Endothelial cell of umbilical vein (primary cell): ENCODE data around the gene APOF. TPM values are rescaled to one million over a fixed set of nuclear protein-coding genes. Genes with fewer than 3 reads are reported as not detected.

Experiments used
- BruUV-seq: library from RNA; stranded (reverse); fragments of 400-500 nt; replicated peaks from 2 replicates; lab custom pipeline; 2021; lab: Mats Ljungman, UMichigan
- CTCF ChIA-PET: fragments of 300-600, 350-600 bp; sonication (Branson Sonifier 250); formaldehyde crosslinking; loops from one replicate; lab custom pipeline; 2021; ENCODE audit warnings: antibody characterized with exemption, inconsistent platforms; lab: Charles Lee
- POLR2A ChIA-PET: fragments of 300-600, 350-600 bp; sonication (Branson Sonifier 250); formaldehyde crosslinking; loops from one replicate; lab custom pipeline; 2021; ENCODE audit warnings: antibody characterized with exemption, inconsistent platforms; lab: Charles Lee
- DNase-seq: peaks from one replicate; pipeline ENCODE4 v3.0.0-alpha.2; 2011; ENCODE audit warnings: low read depth, low spot score
- FAIRE-seq: peaks from 2 replicates; lab custom pipeline; 2011; peaks lifted over from hg19 to GRCh38; lab: Jason Lieb, UNC
- H2AFZ ChIP-seq: 2 replicates; pipeline ENCODE4 v1.6.0; 2012; ENCODE audit warnings: low read depth, low read length, control low read depth, inconsistent platforms
- H3K27ac ChIP-seq: 2 replicates; pipeline ENCODE4 v1.5.1; 2011; ENCODE audit warnings: low read depth, mild to moderate bottlenecking, control low read depth, low read length, moderate library complexity; ENCODE audit not compliant: insufficient read depth
- H3K27me3 ChIP-seq, 2 experiments: 2 replicates each; pipeline versions ENCODE4 v1.6.0 to v1.6.1; 2011; ENCODE audit warnings: low read length in 2 of 2, mixed read lengths in 1 of 2; ENCODE audit not compliant: control insufficient read depth in 2 of 2, insufficient read depth in 2 of 2
- H3K36me3 ChIP-seq, 2 experiments: 2 replicates in 1 of 2; 3 replicates in 1 of 2; pipeline ENCODE4 v1.5.1; 2011; ENCODE audit warnings: low read length in 2 of 2, mild to moderate bottlenecking in 1 of 2, moderate library complexity in 1 of 2; ENCODE audit not compliant: control insufficient read depth in 2 of 2, insufficient read depth in 2 of 2; ENCODE audit errors: extremely low read depth in 1 of 2
- H3K4me1 ChIP-seq: 3 replicates; pipeline ENCODE4 v1.5.1; 2011; ENCODE audit warnings: mild to moderate bottlenecking, low read length; ENCODE audit not compliant: control insufficient read depth, insufficient read depth; ENCODE audit errors: extremely low read depth
- H3K4me2 ChIP-seq: 2 replicates; pipeline ENCODE4 v1.6.1; 2011; ENCODE audit warnings: low read length, control low read depth, mixed read lengths; ENCODE audit not compliant: insufficient read depth
- H3K4me3 ChIP-seq, 3 experiments: fragments of 200-600 bp in 1 of 3; sonication (generic), shearing (Covaris generic) in 1 of 3; replicated peaks in 1 of 3; 2 replicates each; pipeline ENCODE4 v1.5.1; 2011 to 2016; ENCODE audit warnings: control low read depth in 3 of 3, low read length in 3 of 3, mild to moderate bottlenecking in 2 of 3, inconsistent platforms in 1 of 3, low read depth in 1 of 3, moderate library complexity in 1 of 3; ENCODE audit not compliant: insufficient read depth in 1 of 3
- H3K79me2 ChIP-seq: 2 replicates; pipeline ENCODE4 v1.6.0; 2012; ENCODE audit warnings: low read length, inconsistent platforms; ENCODE audit not compliant: control insufficient read depth, insufficient read depth
- H3K9ac ChIP-seq: replicated peaks from 2 replicates; pipeline ENCODE3; 2011; ENCODE audit warnings: low read length, control low read depth; ENCODE audit not compliant: insufficient read depth; ENCODE audit errors: extremely low read depth
- H3K9me1 ChIP-seq: replicated peaks from 3 replicates; pipeline ENCODE4 v1.6.0; 2011; ENCODE audit warnings: mild to moderate bottlenecking, low read length; ENCODE audit not compliant: control insufficient read depth, insufficient read depth; ENCODE audit errors: extremely low read depth
- H3K9me3 ChIP-seq: replicated peaks from 2 replicates; pipeline ENCODE4 v1.5.1; 2012; ENCODE audit warnings: low read length, inconsistent platforms; ENCODE audit not compliant: control insufficient read depth, insufficient read depth
- H4K20me1 ChIP-seq: replicated peaks from 2 replicates; pipeline ENCODE3; 2011; ENCODE audit warnings: mild to moderate bottlenecking, low read length; ENCODE audit not compliant: control insufficient read depth, insufficient read depth; ENCODE audit errors: extremely low read depth
- EZH2 ChIP-seq: IDR thresholded peaks from 2 replicates; pipeline ENCODE4 v1.6.1; 2012; ENCODE audit warnings: borderline replicate concordance, low read depth, mild to moderate bottlenecking, moderate library complexity, low read length, inconsistent platforms; ENCODE audit not compliant: severe bottlenecking
- GATA2 ChIP-seq: IDR thresholded peaks from 2 replicates; pipeline ENCODE4 v1.7.0; 2011; ENCODE audit warnings: low read depth, mild to moderate bottlenecking, moderate library complexity, mixed read lengths, low read length; ENCODE audit not compliant: insufficient read length, insufficient read depth
- JUN ChIP-seq: IDR thresholded peaks from 2 replicates; pipeline ENCODE4 v1.6.1; 2011; ENCODE audit warnings: borderline replicate concordance, low read depth; ENCODE audit not compliant: insufficient read length, insufficient read depth
- MAX ChIP-seq: IDR thresholded peaks from 2 replicates; pipeline ENCODE4 v1.6.1; 2011; ENCODE audit not compliant: insufficient read depth, insufficient read length
- MYC ChIP-seq: IDR thresholded peaks from one replicate; pipeline ENCODE4 v1.6.1; 2011; ENCODE audit warnings: mild to moderate bottlenecking, low read depth, low read length
- POLR2AphosphoS5 ChIP-seq: IDR thresholded peaks from 2 replicates; pipeline ENCODE4 v1.6.1; 2012; ENCODE audit warnings: low read depth, mild to moderate bottlenecking, control low read depth, low read length, moderate library complexity; ENCODE audit not compliant: insufficient read depth
- dilution Hi-C: fragments of 300-500 bp; cut with MboI; formaldehyde crosslinking; loops from one replicate; pipeline ENCODE4 v1.15.0; 2019; ENCODE audit warnings: low sequenced_read_pairs; ENCODE audit not compliant: extremely low pct_ligation_motif_present
- intact Hi-C: fragments of 100-400 bp; cut with micrococcal nuclease; formaldehyde crosslinking; loops from one replicate; pipeline ENCODE4 v1.10.0; 2022
- polyA plus RNA-seq, 4 experiments: library from polyadenylated mRNA; depleted of rRNA in 3 of 4; stranded (reverse) in 3 of 4; unstranded in 1 of 4; fragments of >200 nt; gene quantifications; 2 replicates each; pipeline versions ENCODE4 v1.2.1 to v1.2.3, GENCODE V29; 2011 to 2012; ENCODE audit warnings: missing spikeins in 1 of 4
- total RNA-seq: library from RNA; stranded (reverse); gene quantifications from 2 replicates; pipeline ENCODE4 v1.2.3, GENCODE V29; 2021
- TF ChIP-seq, protein P1 (sequence below), 2 donors: IDR thresholded peaks; 1 replicate in 1 of 2; 2 replicates in 1 of 2; pipeline ENCODE4 v1.5.1; 2011; ENCODE audit warnings: low read length in 2 of 2, mild to moderate bottlenecking in 2 of 2, moderate library complexity in 2 of 2, control low read depth in 1 of 2, inconsistent platforms in 1 of 2, low read depth in 1 of 2; ENCODE audit not compliant: insufficient read depth in 1 of 2; ENCODE audit errors: extremely low read depth in 1 of 2

The APOF gene
- total and polyA plus RNA-seq, 2 donors (not counting 3 experiments of a cell fraction or from before 2014, with no cell fraction given) = not detected

GRCh38 chr12:56375598-56376434 lies 13.2 kb upstream of the APOF start:
- dilution Hi-C loops = no loop called here
- POLR2A ChIA-PET = no interaction called here

More at GRCh38 chr12:56375598-56376434, 13.2 kb upstream of the APOF start:
- FAIRE-seq = no peak
- intact Hi-C loops = no loop called here
- Histone ChIP-seq H3K4me2 (no peak overlapping the region), H3K27ac (no peak overlapping the region), H3K27me3 (no peaks in the 10 kb centered on the region), H3K79me2 (no peaks in the 10 kb centered on the region), H2AFZ (no peak overlapping the region), H3K36me3 (no peaks in the 10 kb centered on the region), H3K9me1 (no peaks in the 10 kb centered on the region), H3K9me3 (no peaks in the 10 kb centered on the region), H3K9ac (no peak overlapping the region), H3K4me1 (peaks cover 13% of the 10 kb centered on the region), H3K4me3 (no peak overlapping the region), H4K20me1 (no peaks in the 10 kb centered on the region)
- DNase-seq = no peak
- BruUV-seq = no TSS peak
- TF ChIP-seq GATA2 = no peak
- TF ChIP-seq POLR2AphosphoS5 = no peak
- TF ChIP-seq JUN = no peak
- TF ChIP-seq, protein P1, sequence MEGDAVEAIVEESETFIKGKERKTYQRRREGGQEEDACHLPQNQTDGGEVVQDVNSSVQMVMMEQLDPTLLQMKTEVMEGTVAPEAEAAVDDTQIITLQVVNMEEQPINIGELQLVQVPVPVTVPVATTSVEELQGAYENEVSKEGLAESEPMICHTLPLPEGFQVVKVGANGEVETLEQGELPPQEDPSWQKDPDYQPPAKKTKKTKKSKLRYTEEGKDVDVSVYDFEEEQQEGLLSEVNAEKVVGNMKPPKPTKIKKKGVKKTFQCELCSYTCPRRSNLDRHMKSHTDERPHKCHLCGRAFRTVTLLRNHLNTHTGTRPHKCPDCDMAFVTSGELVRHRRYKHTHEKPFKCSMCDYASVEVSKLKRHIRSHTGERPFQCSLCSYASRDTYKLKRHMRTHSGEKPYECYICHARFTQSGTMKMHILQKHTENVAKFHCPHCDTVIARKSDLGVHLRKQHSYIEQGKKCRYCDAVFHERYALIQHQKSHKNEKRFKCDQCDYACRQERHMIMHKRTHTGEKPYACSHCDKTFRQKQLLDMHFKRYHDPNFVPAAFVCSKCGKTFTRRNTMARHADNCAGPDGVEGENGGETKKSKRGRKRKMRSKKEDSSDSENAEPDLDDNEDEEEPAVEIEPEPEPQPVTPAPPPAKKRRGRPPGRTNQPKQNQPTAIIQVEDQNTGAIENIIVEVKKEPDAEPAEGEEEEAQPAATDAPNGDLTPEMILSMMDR (IDR thresholded peaks at IDR 0.05; ENCODE audit: extremely low read depth in 1 of 2, insufficient read depth in 1 of 2, low read depth in 1 of 2, low read length in 2 of 2) = no peak
- TF ChIP-seq EZH2 = no peak
- TF ChIP-seq MYC = no peak
- no peak for TF ChIP-seq MAX
- CTCF ChIA-PET = interaction anchor here (0.7 to 3.7 kb wide), 7 partner anchors 10 to 88 kb away, joined by 3 to 15 read pairs (median 6); partner anchors contain the start of gene STAT2
